Measurements from ENCODE around the gene STK32B. TPM values are rescaled to one million over a fixed set of nuclear protein-coding genes. Genes with fewer than 3 reads are reported as not detected.

The STK32B gene
- polyA plus RNA-seq, 1 experiment, result 4.3 TPM

- TF ChIP-seq CTCF (IDR thresholded peaks at IDR 0.05; ENCODE audit: low read depth, low read length), result no peak
- Histone ChIP-seq H3K4me3 (ENCODE audit: low read depth, low read length) (no peak overlapping the region), H3K27me3 (ENCODE audit: control insufficient read depth, insufficient read depth, low read length) (peaks cover 23% of the 10 kb centered on the region), H3K9me3 (ENCODE audit: control insufficient read depth, insufficient read depth, low read length) (peaks cover 4% of the 10 kb centered on the region), H3K27ac (ENCODE audit: low read depth, low read length) (no peak overlapping the region)
- ChIA-PET POLR2A (no interaction called here), CTCF (no interaction called here)
- DNase-seq (ENCODE audit: low read depth, low spot score), result no peak
Observed at GRCh38 chr4:5021546-5021945, 29.7 kb upstream of the STK32B start.

GRCh38 chr4:5024673-5025072 lies 26.6 kb upstream of the STK32B start:
- Histone ChIP-seq H3K9me3 (ENCODE audit: control insufficient read depth, insufficient read depth, low read length) (peaks cover 6% of the 10 kb centered on the region), H3K27me3 (ENCODE audit: control insufficient read depth, insufficient read depth, low read length) (peaks cover 21% of the 10 kb centered on the region), H3K27ac (ENCODE audit: low read depth, low read length) (no peak overlapping the region), H3K4me3 (ENCODE audit: low read depth, low read length) (no peak overlapping the region)
- TF ChIP-seq CTCF (IDR thresholded peaks at IDR 0.05; ENCODE audit: low read depth, low read length), result no peak
- no peak for DNase-seq (ENCODE audit: low read depth, low spot score)
- ChIA-PET POLR2A (no interaction called here), CTCF (interaction anchor here (1.4 kb wide), 1 partner anchor 25 kb away, joined by 3 read pairs; no protein-coding TSS in a partner anchor)

GRCh38 chr4:5026371-5026770 lies 24.9 kb upstream of the STK32B start:
- ChIA-PET POLR2A (no interaction called here), CTCF (interaction anchor here (1.4 kb wide), 2 partner anchors 8 to 11 kb away, joined by 3 to 4 read pairs; no protein-coding TSS in a partner anchor)
- peaks cover 21% of the 10 kb centered on the region for H3K27me3 ChIP-seq (ENCODE audit: control insufficient read depth, insufficient read depth, low read length)

GRCh38 chr4:5027346-5027745 lies 23.9 kb upstream of the STK32B start:
- no peak overlapping the region for H3K27ac ChIP-seq (ENCODE audit: low read depth, low read length)
- peaks cover 21% of the 10 kb centered on the region for H3K27me3 ChIP-seq (ENCODE audit: control insufficient read depth, insufficient read depth, low read length)
- DNase-seq (ENCODE audit: low read depth, low spot score), result no peak
- H3K4me3 ChIP-seq (ENCODE audit: low read depth, low read length), result no peak overlapping the region
- ChIA-PET POLR2A (interaction anchor here (1.3 kb wide), 1 partner anchor 23 kb away, joined by 3 read pairs; no protein-coding TSS in a partner anchor), CTCF (interaction anchor here (1.1 to 1.4 kb wide), 3 partner anchors 9 to 33 kb away, joined by 3 to 4 read pairs (median 3); no protein-coding TSS in a partner anchor)
- no peak for TF ChIP-seq CTCF (IDR thresholded peaks at IDR 0.05; ENCODE audit: low read depth, low read length)
- H3K9me3 ChIP-seq (ENCODE audit: control insufficient read depth, insufficient read depth, low read length), result peaks cover 6% of the 10 kb centered on the region

More at GRCh38 chr4:5026371-5026770, 24.9 kb upstream of the STK32B start:
- peaks cover 6% of the 10 kb centered on the region for H3K9me3 ChIP-seq (ENCODE audit: control insufficient read depth, insufficient read depth, low read length)
- no peak for DNase-seq (ENCODE audit: low read depth, low spot score)
- H3K4me3 ChIP-seq (ENCODE audit: low read depth, low read length), result no peak overlapping the region
- no peak overlapping the region for H3K27ac ChIP-seq (ENCODE audit: low read depth, low read length)
- TF ChIP-seq CTCF (IDR thresholded peaks at IDR 0.05; ENCODE audit: low read depth, low read length), result no peak

- POLR2A ChIA-PET, result no interaction called here
- no peak overlapping the region for H3K4me3 ChIP-seq (ENCODE audit: low read depth, low read length)
- CTCF ChIA-PET, result no interaction called here
Observed at GRCh38 chr4:5028480-5028879, 22.8 kb upstream of the STK32B start.

More at GRCh38 chr4:5028480-5028879, 22.8 kb upstream of the STK32B start:
- no peak for TF ChIP-seq CTCF (IDR thresholded peaks at IDR 0.05; ENCODE audit: low read depth, low read length)
- Histone ChIP-seq H3K9me3 (ENCODE audit: control insufficient read depth, insufficient read depth, low read length) (peaks cover 2% of the 10 kb centered on the region; the same call in 1 of the 2 replicates), H3K27ac (ENCODE audit: low read depth, low read length) (no peak overlapping the region), H3K27me3 (ENCODE audit: control insufficient read depth, insufficient read depth, low read length) (peaks cover 17% of the 10 kb centered on the region)
- DNase-seq (ENCODE audit: low read depth, low spot score), result no peak

Measured in AG04450 (cell line).